ENCODE data around the gene BRSK2.

BRSK2 gene

DNA sequence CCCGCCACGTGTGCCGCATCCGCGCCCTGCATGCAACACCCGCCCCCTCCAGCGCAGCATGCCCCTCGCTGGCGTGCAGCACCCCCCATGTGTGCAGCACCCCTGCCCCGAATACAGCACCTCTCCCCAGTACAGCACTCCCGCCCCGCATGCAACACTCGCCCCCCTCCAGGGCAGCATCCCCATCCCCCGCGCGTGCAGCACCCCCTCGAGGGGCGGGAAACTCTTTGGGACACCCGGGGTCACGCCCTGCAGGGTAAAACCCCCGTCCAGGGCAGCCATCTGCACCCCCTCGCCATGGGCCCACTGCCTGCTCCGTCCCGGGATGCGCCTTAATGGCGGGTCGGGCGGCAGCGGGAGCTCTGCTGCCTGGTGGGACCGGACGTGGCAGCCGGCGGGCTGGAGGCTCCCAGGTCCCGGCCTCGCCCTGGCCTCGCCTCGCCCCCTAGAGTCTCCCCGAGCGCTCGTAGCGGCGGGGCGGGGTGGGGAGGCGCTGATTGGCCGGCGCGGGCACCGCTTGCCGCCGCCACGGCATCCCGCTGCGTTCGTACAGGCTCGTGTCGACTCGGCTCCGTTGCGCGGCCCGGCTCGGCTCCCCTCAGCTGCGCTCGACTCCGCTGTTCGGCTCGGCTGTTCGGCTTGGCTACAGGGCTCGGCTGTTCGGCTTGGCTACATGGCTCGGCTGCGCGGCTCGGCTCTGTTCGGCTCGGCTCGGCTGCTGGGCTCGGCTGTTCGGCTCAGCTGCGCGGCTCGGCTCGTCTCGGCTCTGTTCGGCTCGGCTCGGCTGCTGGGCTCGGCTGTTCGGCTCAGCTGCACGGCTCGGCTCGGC is 417 bp upstream of the BRSK2 start (continued):
- TF ChIP-seq ZSCAN23 (tag by site-specific recombination; IDR thresholded peaks at IDR 0.05) (no peak), ZNF18 (tag by site-specific recombination; IDR thresholded peaks at IDR 0.05) (no peak), KLF1 (tag by site-specific recombination; IDR thresholded peaks at IDR 0.05) (peak; percentile 36), ZNF280D (tag by site-specific recombination; IDR thresholded peaks at IDR 0.05) (no peak), ZNF654 (tag by site-specific recombination; IDR thresholded peaks at IDR 0.05; ENCODE audit: low read depth) (no peak), ZNF558 (tag by site-specific recombination; IDR thresholded peaks at IDR 0.05) (no peak), WT1 (tag by site-specific recombination; IDR thresholded peaks at IDR 0.05) (no peak), ZNF138 (tag by site-specific recombination; IDR thresholded peaks at IDR 0.05; ENCODE audit: borderline replicate concordance) (no peak), OSR2 (tag by site-specific recombination; IDR thresholded peaks at IDR 0.05) (no peak), ZNF830 (tag by site-specific recombination; IDR thresholded peaks at IDR 0.05; ENCODE audit: low read depth) (no peak), ZNF571 (tag by site-specific recombination; IDR thresholded peaks at IDR 0.05) (no peak), ZNF792 (tag by site-specific recombination; IDR thresholded peaks at IDR 0.05) (no peak), ZNF362 (tag by site-specific recombination; IDR thresholded peaks at IDR 0.05) (no peak), MEIS1 (CRISPR knock-in tag; IDR thresholded peaks at IDR 0.05; ENCODE audit: borderline replicate concordance) (no peak), ZNF629 (tag by site-specific recombination; IDR thresholded peaks at IDR 0.05) (no peak), ZBTB20 (tag by site-specific recombination; IDR thresholded peaks at IDR 0.05) (peak; percentile 30; the same call in 1 of the 2 replicates), ZNF488 (tag by site-specific recombination; IDR thresholded peaks at IDR 0.05) (no peak), RBAK (tag by site-specific recombination; IDR thresholded peaks at IDR 0.05) (no peak), ZNF624 (tag by site-specific recombination; IDR thresholded peaks at IDR 0.05) (no peak), ZSCAN16 (tag by site-specific recombination; IDR thresholded peaks at IDR 0.05) (no peak), FEZF1 (tag by site-specific recombination; IDR thresholded peaks at IDR 0.05) (no peak), ZNF221 (tag by site-specific recombination; IDR thresholded peaks at IDR 0.05; ENCODE audit: borderline replicate concordance) (no peak), ZNF248 (tag by site-specific recombination; IDR thresholded peaks at IDR 0.05) (no peak), ZNF354C (tag by site-specific recombination; IDR thresholded peaks at IDR 0.05; ENCODE audit: borderline replicate concordance, low read depth) (no peak), ZNF510 (tag by site-specific recombination; IDR thresholded peaks at IDR 0.05; ENCODE audit: insufficient replicate concordance) (no peak), ZNF292 (tag by site-specific recombination; IDR thresholded peaks at IDR 0.05; ENCODE audit: borderline replicate concordance, low read depth) (no peak), ZNF433 (tag by site-specific recombination; IDR thresholded peaks at IDR 0.05; ENCODE audit: low read depth) (no peak), ZBTB7A (tag by site-specific recombination; IDR thresholded peaks at IDR 0.05; ENCODE audit: low read depth) (no peak)
- TF ChIP-seq, protein P1, sequence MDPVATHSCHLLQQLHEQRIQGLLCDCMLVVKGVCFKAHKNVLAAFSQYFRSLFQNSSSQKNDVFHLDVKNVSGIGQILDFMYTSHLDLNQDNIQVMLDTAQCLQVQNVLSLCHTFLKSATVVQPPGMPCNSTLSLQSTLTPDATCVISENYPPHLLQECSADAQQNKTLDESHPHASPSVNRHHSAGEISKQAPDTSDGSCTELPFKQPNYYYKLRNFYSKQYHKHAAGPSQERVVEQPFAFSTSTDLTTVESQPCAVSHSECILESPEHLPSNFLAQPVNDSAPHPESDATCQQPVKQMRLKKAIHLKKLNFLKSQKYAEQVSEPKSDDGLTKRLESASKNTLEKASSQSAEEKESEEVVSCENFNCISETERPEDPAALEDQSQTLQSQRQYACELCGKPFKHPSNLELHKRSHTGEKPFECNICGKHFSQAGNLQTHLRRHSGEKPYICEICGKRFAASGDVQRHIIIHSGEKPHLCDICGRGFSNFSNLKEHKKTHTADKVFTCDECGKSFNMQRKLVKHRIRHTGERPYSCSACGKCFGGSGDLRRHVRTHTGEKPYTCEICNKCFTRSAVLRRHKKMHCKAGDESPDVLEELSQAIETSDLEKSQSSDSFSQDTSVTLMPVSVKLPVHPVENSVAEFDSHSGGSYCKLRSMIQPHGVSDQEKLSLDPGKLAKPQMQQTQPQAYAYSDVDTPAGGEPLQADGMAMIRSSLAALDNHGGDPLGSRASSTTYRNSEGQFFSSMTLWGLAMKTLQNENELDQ (tag by site-specific recombination; IDR thresholded peaks at IDR 0.05; ENCODE audit: low read depth) = no peak

All from HEK293 (cell line).